OCI-LY3 (cell line): ENCODE data around the gene SEMA6D.

ENCODE experiments used
- H2AFZ ChIP-seq: fragments of 200-600, 300-600 bp; shearing (Covaris generic); 2 replicates; pipeline ENCODE4 v1.6.0; 2014; ENCODE audit warnings: antibody characterized with exemption, low read depth, low read length
- H3K27ac ChIP-seq: fragments of 200-600, 300-600 bp; sonication (generic); 2 replicates; pipeline ENCODE4 v1.5.1; 2014; ENCODE audit warnings: mild to moderate bottlenecking, low read length, moderate library complexity, mixed read lengths
- H3K27me3 ChIP-seq: fragments of 200-600, 300-600 bp; sonication (generic); 2 replicates; pipeline ENCODE4 v1.6.1; 2014; ENCODE audit warnings: low read depth, low read length, mixed read lengths
- H3K36me3 ChIP-seq: fragments of 200-600, 300-600 bp; sonication (generic); replicated peaks from 2 replicates; pipeline ENCODE3; 2014; ENCODE audit warnings: low read depth, low read length, mixed read lengths
- H3K4me1 ChIP-seq: fragments of 300-600, 200-600 bp; sonication (generic); 2 replicates; pipeline ENCODE4 v1.6.1; 2014; ENCODE audit warnings: low read length, mixed read lengths
- H3K4me2 ChIP-seq: fragments of 200-600, 300-600 bp; sonication (generic); 2 replicates; pipeline ENCODE4 v1.6.1; 2014; ENCODE audit warnings: low read length, mixed read lengths
- H3K4me3 ChIP-seq: fragments of 300-600, 200-600 bp; sonication (generic); 2 replicates; pipeline ENCODE4 v1.5.1; 2014; ENCODE audit warnings: antibody characterized with exemption, mild to moderate bottlenecking, low read length, moderate library complexity
- H3K79me2 ChIP-seq: fragments of 300-600, 200-600 bp; shearing (Covaris generic); 2 replicates; pipeline ENCODE4 v1.6.1; 2014; ENCODE audit warnings: mild to moderate bottlenecking, low read length, mixed read lengths
- H3K9ac ChIP-seq: fragments of 300-600, 200-600 bp; shearing (Covaris generic); 2 replicates; pipeline ENCODE4 v1.6.0; 2014; ENCODE audit warnings: mild to moderate bottlenecking, low read length, moderate library complexity
- H3K9me3 ChIP-seq: fragments of 200-600, 300-600 bp; shearing (Covaris generic); 2 replicates; pipeline ENCODE4 v1.6.1; 2014; ENCODE audit warnings: low read length, mixed read lengths; ENCODE audit not compliant: insufficient read depth
- H4K20me1 ChIP-seq: fragments of 200-600, 300-600 bp; sonication (generic); 2 replicates; pipeline ENCODE4 v1.6.1; 2016; ENCODE audit warnings: low read length, mixed read lengths; ENCODE audit not compliant: insufficient read depth
- EZH2phosphoT487 ChIP-seq: fragments of 200-600 bp; shearing (Covaris generic); IDR thresholded peaks from 2 replicates; pipeline ENCODE4 v1.6.1; 2018; ENCODE audit warnings: antibody characterized with exemption, mixed run types, low read depth
- TF ChIP-seq, protein P1 (sequence below): fragments of 200-600, 300-600 bp; sonication (generic); IDR thresholded peaks from 2 replicates; pipeline ENCODE4 v1.5.1; 2014; ENCODE audit warnings: antibody characterized with exemption, low read length, low read depth

Gene SEMA6D, protein sequence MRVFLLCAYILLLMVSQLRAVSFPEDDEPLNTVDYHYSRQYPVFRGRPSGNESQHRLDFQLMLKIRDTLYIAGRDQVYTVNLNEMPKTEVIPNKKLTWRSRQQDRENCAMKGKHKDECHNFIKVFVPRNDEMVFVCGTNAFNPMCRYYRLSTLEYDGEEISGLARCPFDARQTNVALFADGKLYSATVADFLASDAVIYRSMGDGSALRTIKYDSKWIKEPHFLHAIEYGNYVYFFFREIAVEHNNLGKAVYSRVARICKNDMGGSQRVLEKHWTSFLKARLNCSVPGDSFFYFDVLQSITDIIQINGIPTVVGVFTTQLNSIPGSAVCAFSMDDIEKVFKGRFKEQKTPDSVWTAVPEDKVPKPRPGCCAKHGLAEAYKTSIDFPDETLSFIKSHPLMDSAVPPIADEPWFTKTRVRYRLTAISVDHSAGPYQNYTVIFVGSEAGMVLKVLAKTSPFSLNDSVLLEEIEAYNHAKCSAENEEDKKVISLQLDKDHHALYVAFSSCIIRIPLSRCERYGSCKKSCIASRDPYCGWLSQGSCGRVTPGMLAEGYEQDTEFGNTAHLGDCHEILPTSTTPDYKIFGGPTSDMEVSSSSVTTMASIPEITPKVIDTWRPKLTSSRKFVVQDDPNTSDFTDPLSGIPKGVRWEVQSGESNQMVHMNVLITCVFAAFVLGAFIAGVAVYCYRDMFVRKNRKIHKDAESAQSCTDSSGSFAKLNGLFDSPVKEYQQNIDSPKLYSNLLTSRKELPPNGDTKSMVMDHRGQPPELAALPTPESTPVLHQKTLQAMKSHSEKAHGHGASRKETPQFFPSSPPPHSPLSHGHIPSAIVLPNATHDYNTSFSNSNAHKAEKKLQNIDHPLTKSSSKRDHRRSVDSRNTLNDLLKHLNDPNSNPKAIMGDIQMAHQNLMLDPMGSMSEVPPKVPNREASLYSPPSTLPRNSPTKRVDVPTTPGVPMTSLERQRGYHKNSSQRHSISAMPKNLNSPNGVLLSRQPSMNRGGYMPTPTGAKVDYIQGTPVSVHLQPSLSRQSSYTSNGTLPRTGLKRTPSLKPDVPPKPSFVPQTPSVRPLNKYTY

DNA sequence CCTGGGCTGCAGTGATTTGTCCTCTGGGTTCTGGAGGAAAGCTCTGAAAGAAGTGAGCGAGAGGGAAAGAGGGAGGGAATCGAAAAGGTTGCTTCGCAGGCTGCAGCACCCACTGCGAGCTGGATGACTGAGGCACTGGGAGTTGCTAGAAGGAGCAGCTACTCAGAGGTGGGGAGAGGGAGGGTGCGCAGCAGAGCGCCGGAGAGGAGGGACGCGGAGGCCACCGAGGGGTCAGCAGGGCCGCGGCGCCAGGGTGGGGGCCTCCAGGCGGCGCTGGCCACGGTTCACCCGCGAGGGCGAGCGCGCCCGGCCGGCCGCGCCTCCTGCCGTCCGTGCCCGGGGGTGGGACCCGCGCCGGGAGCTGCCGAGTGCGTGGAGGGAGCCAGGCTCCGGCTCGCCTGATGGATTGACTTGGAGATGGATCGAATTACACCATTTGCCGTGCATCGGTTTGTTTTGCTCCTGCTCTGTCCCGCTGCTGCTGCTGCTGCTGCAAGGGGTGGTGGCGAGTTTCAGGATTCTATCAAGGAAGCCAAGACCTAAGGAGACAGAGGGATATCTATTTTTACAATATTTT is at the start of gene SEMA6D:
Gene SEMA6D, plus strand, starts transcription at position 470 of the 577 bp plus-strand sequence. CDS start 42,294 bp downstream, outside the sequence.
- Histone ChIP-seq H3K79me2 (no peaks in the 10 kb centered on the region), H3K9me3 (no peaks in the 10 kb centered on the region), H3K4me1 (no peaks in the 10 kb centered on the region), H3K9ac (no peak within 1 kb of the TSS), H3K27ac (no peak within 1 kb of the TSS), H3K27me3 (peaks cover 45% of the 10 kb centered on the region), H3K4me3 (no peak within 1 kb of the TSS), H4K20me1 (no peaks in the 10 kb centered on the region), H3K36me3 (no peaks in the 10 kb centered on the region), H3K4me2 (no peak within 1 kb of the TSS), H2AFZ (no peak within 1 kb of the TSS)
- TF ChIP-seq EZH2phosphoT487, result no peak
- TF ChIP-seq, protein P1, sequence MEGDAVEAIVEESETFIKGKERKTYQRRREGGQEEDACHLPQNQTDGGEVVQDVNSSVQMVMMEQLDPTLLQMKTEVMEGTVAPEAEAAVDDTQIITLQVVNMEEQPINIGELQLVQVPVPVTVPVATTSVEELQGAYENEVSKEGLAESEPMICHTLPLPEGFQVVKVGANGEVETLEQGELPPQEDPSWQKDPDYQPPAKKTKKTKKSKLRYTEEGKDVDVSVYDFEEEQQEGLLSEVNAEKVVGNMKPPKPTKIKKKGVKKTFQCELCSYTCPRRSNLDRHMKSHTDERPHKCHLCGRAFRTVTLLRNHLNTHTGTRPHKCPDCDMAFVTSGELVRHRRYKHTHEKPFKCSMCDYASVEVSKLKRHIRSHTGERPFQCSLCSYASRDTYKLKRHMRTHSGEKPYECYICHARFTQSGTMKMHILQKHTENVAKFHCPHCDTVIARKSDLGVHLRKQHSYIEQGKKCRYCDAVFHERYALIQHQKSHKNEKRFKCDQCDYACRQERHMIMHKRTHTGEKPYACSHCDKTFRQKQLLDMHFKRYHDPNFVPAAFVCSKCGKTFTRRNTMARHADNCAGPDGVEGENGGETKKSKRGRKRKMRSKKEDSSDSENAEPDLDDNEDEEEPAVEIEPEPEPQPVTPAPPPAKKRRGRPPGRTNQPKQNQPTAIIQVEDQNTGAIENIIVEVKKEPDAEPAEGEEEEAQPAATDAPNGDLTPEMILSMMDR, result no peak

DNA sequence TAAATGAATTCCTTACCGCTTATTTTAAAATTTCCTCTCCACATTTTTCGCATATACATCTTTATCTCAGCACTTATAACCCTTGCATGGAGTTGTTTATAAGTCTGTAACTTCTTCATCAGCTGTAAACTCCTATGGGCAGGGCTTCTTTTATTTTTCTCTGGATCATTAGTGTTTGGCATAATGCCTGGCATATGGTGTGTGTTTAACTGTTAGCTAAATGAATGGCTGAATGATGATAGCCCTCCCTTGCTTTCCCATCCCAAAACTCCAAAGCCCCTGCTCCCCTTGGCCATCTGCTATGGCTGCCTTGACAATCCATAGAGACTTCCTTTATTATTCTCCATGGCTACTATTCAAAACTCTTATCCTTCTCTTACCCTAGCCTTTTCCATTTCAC is 48.1 kb upstream of the SEMA6D start:
- no peak overlapping the region for H3K27ac ChIP-seq
- no peak overlapping the region for H3K9ac ChIP-seq
- H4K20me1 ChIP-seq, result no peaks in the 10 kb centered on the region
- TF ChIP-seq, protein P1, result no peak
- no peak for TF ChIP-seq EZH2phosphoT487
- H3K4me2 ChIP-seq, result no peak overlapping the region
- H3K4me3 ChIP-seq, result no peak overlapping the region
- H3K27me3 ChIP-seq, result peaks cover 11% of the 10 kb centered on the region
- H2AFZ ChIP-seq, result no peak overlapping the region
- no peaks in the 10 kb centered on the region for H3K79me2 ChIP-seq
- no peaks in the 10 kb centered on the region for H3K36me3 ChIP-seq
- no peaks in the 10 kb centered on the region for H3K4me1 ChIP-seq
- no peaks in the 10 kb centered on the region for H3K9me3 ChIP-seq

DNA sequence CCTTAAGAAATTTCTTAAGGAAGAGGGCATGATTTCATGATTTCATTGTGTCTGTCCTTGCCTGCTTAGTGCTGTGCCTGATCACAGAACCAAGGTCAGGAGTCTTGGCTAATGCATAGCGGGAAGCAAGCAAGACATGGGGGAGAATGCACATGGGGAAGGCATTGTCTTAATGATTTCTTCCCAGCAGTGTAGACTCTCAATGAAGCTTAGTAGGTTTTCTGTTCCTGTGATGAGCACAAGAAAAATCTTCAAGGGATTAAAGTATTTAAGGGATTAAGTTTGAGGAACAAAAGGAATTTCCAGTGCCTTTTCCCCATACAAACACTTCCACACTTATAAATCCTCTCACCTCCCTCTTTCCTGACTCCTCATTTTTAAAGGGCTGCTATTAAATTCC is 46.9 kb upstream of the SEMA6D start:
- H3K36me3 ChIP-seq, result no peaks in the 10 kb centered on the region
- no peak overlapping the region for H3K27ac ChIP-seq
- peaks cover 13% of the 10 kb centered on the region for H3K27me3 ChIP-seq
- no peak for TF ChIP-seq EZH2phosphoT487
- TF ChIP-seq, protein P1, result no peak
- no peak overlapping the region for H3K4me3 ChIP-seq
- H2AFZ ChIP-seq, result no peak overlapping the region
- H3K79me2 ChIP-seq, result no peaks in the 10 kb centered on the region
- H3K4me1 ChIP-seq, result no peaks in the 10 kb centered on the region
- H3K9me3 ChIP-seq, result no peaks in the 10 kb centered on the region
- H3K9ac ChIP-seq, result no peak overlapping the region
- H3K4me2 ChIP-seq, result no peak overlapping the region
- no peaks in the 10 kb centered on the region for H4K20me1 ChIP-seq
